Ovary (tissue), 9 donors: ENCODE data around the gene LAMA2. TPM values are rescaled to one million over a fixed set of nuclear protein-coding genes. Genes with fewer than 3 reads are reported as not detected.

Source experiments
- DNase-seq, 5 donors: peaks; one replicate each; pipeline ENCODE4 v3.0.0-alpha.2; 2019 to 2020
- H3K27ac ChIP-seq, 2 donors: fragments of 200-600 bp; one replicate each; pipeline versions ENCODE4 v1.5.1 to v1.8.0; 2019 to 2022
- H3K27me3 ChIP-seq: fragments of 200-600 bp; one replicate; pipeline ENCODE4 v1.8.0; 2022
- H3K36me3 ChIP-seq: fragments of 200-600 bp; sonication (generic); one replicate; pipeline ENCODE4 v1.5.1; 2019
- H3K4me1 ChIP-seq: one replicate; pipeline ENCODE4 v1.8.1; 2013; ENCODE audit warnings: mild to moderate bottlenecking, moderate library complexity; ENCODE audit not compliant: insufficient read depth
- H3K4me3 ChIP-seq: fragments of 200-600 bp; sonication (generic); one replicate; pipeline ENCODE4 v1.5.1; 2017
- H3K9me3 ChIP-seq, 2 donors: fragments of 200-600 bp in 1 of 2; sonication (generic) in 1 of 2; one replicate each; pipeline versions ENCODE4 v1.5.1 to v1.8.1; 2013 to 2019; ENCODE audit warnings: mild to moderate bottlenecking in 1 of 2, moderate library complexity in 1 of 2
- EP300 ChIP-seq: sonication (generic); formaldehyde crosslinking; IDR thresholded peaks from one replicate; pipeline ENCODE4 v1.6.1; 2017; ENCODE audit warnings: antibody characterized with exemption
- POLR2A ChIP-seq: fragments of 450-650 bp; IDR thresholded peaks from one replicate; pipeline ENCODE4 v1.6.1; 2017; ENCODE audit warnings: antibody characterized with exemption, mild to moderate bottlenecking, moderate library complexity
- WGBS, 3 donors: extraction: QIAGEN DNeasy Blood & Tissue Kit in 1 of 3; methylation state at CpG; one replicate each; pipeline versions ENCODE4 v1.1.5 to v1.1.7; 2013 to 2017; 5-methylcytosine and 5-hydroxymethylcytosine counted together
- intact Hi-C, 4 donors: fragments of 100-400 bp; cut with DNase I; formaldehyde crosslinking; loops; one replicate each; pipeline versions ENCODE4 v1.11.0 to v1.15.1; 2022 to 2023
- polyA plus RNA-seq, 2 donors: library from polyadenylated mRNA; stranded (reverse); fragments of 200-250 nt in 1 of 2; fragments of 350-450 nt in 1 of 2; fragmentation: Illumina TruSeq in 1 of 2; extraction: RNeasy Lipid Tissue Mini Kit (QIAGEN cat#74804) in 1 of 2; gene quantifications; one replicate each; pipeline ENCODE4 v1.2.3, GENCODE V29; 2013 to 2014
- total RNA-seq, 7 donors: library from RNA; depleted of rRNA in 2 of 7; stranded (reverse); fragments of >200 nt in 2 of 7; fragmentation: NEBNext Ultra II Directional in 3 of 7; extraction: Animal tissue kit (Norgen Biotek cat#: 25700) in 3 of 7; gene quantifications; one replicate each; pipeline versions ENCODE4 v1.1.0 to v1.2.4, GENCODE V29; 2016 to 2023
- TF ChIP-seq, protein P1 (sequence below), 3 donors: fragments of 450-650 bp in 2 of 3; fragments of 200-600 bp in 1 of 3; IDR thresholded peaks; one replicate each; pipeline versions ENCODE4 v1.5.1 to v1.8.0; 2016 to 2022; ENCODE audit warnings: antibody characterized with exemption in 3 of 3, mild to moderate bottlenecking in 1 of 3
- donor health status: DM: no; HTN: no; CAD: no; lungs with moderate emphysema.
- donor health status: DM: no; HTN: no; CAD: no.
- donor health status: Bipolar disorder and iron deficiency.
- donor health status: DM: yes; HTN: yes; CAD: no.
- donor health status: DM: no; HTN: no; CAD: no.
- donor health status: DM: yes; HTN: yes; CAD: no.

LAMA2 gene
- total and polyA plus RNA-seq, 9 donors: 42.5 to 226 (median 121) TPM

DNA sequence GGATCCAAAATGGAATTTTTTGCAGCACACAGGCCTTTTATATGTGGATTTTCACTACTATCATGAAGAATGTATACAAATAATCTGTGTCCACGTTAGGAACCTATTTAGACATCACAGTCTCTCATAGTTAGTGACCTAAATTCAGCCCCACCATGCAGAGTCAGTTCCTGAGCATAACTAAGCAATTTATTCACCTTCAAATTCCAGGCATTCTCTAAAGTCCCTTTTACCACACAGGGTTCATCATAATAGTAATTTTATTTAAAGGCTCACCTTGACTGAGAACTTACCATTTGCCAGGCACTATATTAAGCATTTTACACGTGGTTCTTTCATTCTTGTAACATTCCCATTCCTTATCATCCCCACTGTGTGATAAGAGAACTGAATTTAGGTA is 473.2 kb downstream of the LAMA2 start:
- Histone ChIP-seq H3K9me3 (no peaks in the 10 kb centered on the region), H3K36me3 (no peaks in the 10 kb centered on the region), H3K4me3 (no peak overlapping the region), H3K27me3 (no peaks in the 10 kb centered on the region), H3K4me1 (no peaks in the 10 kb centered on the region), H3K27ac (no peak overlapping the region)
- 46 to 62% (median 59%) methylated on average over 2 of the region's 2 CpGs for WGBS, 3 donors
- TF ChIP-seq EP300 (no peak), POLR2A (no peak)
- TF ChIP-seq, protein P1, sequence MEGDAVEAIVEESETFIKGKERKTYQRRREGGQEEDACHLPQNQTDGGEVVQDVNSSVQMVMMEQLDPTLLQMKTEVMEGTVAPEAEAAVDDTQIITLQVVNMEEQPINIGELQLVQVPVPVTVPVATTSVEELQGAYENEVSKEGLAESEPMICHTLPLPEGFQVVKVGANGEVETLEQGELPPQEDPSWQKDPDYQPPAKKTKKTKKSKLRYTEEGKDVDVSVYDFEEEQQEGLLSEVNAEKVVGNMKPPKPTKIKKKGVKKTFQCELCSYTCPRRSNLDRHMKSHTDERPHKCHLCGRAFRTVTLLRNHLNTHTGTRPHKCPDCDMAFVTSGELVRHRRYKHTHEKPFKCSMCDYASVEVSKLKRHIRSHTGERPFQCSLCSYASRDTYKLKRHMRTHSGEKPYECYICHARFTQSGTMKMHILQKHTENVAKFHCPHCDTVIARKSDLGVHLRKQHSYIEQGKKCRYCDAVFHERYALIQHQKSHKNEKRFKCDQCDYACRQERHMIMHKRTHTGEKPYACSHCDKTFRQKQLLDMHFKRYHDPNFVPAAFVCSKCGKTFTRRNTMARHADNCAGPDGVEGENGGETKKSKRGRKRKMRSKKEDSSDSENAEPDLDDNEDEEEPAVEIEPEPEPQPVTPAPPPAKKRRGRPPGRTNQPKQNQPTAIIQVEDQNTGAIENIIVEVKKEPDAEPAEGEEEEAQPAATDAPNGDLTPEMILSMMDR (IDR thresholded peaks at IDR 0.05): no peak
- DNase-seq: no peak
- intact Hi-C loops: no loop called here

DNA sequence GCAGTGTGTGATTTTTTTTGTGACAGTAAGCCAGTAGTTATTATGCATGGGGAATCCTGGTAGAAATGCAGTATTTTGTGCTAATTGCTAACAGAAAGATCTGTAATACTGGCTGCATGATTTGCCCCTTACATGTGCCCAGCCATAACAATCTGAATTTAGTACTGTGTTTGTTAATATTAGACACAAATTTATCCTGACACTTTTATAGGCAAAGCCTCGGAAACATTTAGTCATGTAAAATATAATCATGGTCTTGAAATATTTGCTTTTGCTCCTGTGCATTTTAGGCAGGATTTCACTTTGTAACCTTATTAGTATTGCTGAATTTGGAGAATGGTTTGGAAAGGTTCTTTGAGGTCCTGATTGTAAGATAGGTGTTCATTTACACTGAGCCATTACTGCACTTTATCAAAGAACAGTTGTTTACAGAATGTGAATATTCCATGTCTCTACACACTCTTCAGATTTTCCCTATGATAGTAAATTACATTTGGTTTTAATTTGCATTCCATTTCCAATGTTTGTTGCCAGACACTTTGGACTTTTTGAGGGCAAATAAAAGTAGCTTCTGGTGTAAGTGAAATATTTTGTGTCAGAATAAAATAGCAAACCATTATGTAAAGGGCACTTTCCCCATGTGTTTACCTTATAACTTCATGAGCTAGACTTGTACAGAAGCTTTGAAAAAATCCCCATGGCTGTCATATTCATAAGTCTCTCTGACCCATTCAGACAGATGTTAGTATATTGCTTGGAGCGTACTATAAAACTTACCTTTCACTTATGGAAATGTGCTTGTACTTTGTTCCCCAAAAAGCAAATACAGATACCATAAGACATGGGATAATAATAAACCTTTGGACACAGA is 477.1 kb downstream of the LAMA2 start:
- Histone ChIP-seq H3K4me1 (no peaks in the 10 kb centered on the region), H3K4me3 (no peak overlapping the region), H3K27ac (no peak overlapping the region), H3K36me3 (no peaks in the 10 kb centered on the region), H3K9me3 (no peaks in the 10 kb centered on the region), H3K27me3 (no peaks in the 10 kb centered on the region)
- intact Hi-C loops: no loop called here
- DNase-seq: no peak
- 66 to 78% (median 73%) methylated on average over 2 of the region's 2 CpGs for WGBS, 3 donors
- TF ChIP-seq POLR2A (no peak), EP300 (no peak)
- TF ChIP-seq, protein P1 (IDR thresholded peaks at IDR 0.05): no peak

DNA sequence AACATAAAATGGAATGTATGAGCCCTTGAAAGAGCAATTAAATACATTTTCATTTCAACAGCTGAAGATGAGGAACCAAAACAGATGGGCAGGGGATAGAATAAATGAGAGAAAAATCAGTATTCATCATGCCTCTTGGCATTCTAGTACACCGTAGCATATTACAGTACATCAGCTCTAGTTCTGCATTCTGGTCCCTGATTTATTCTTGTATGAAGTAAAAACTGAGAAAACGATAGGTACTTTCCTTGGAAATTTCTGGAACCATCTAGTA is 477.7 kb downstream of the LAMA2 start:
- Histone ChIP-seq H3K9me3 (no peaks in the 10 kb centered on the region), H3K27ac (no peak overlapping the region), H3K36me3 (no peaks in the 10 kb centered on the region), H3K4me3 (no peak overlapping the region), H3K27me3 (no peaks in the 10 kb centered on the region), H3K4me1 (no peaks in the 10 kb centered on the region)
- 93 to 96% (median 94%) methylated on average over 2 of the region's 2 CpGs for WGBS, 3 donors
- intact Hi-C loops: no loop called here
- TF ChIP-seq EP300: no peak
- no peak for TF ChIP-seq POLR2A
- TF ChIP-seq, protein P1 (IDR thresholded peaks at IDR 0.05): no peak
- no peak for DNase-seq

DNA sequence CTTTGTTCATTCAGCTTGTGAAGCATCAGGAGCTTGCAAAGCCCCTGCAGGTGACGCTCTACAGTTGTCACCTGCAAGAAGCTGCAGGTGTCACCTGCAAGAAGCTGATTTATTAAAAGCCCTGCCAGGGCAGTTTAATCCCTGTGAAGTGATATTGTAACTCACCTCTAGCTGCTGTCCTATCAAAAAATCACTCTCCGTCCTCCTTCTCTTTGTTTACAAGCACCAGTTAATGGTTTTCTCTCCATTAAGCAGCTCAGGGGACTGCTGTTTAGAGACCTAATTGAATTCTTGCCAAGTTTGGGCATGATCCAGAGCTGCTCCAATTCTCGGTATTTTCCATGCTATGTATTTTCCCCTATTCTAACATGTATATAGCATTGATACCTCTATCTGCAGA is 481.1 kb downstream of the LAMA2 start:
- intact Hi-C loops: no loop called here
- Histone ChIP-seq H3K4me1 (no peaks in the 10 kb centered on the region), H3K36me3 (no peaks in the 10 kb centered on the region), H3K27ac (no peak overlapping the region), H3K4me3 (no peak overlapping the region), H3K9me3 (no peaks in the 10 kb centered on the region), H3K27me3 (no peaks in the 10 kb centered on the region)
- DNase-seq: no peak
- TF ChIP-seq POLR2A: no peak
- TF ChIP-seq, protein P1 (IDR thresholded peaks at IDR 0.05): no peak
- no peak for TF ChIP-seq EP300
- 93 to 98% (median 96%) methylated on average over 3 of the region's 3 CpGs for WGBS, 3 donors
